ENCODE measurements around the gene NDE1. TPM values are rescaled to one million over a fixed set of nuclear protein-coding genes. Genes with fewer than 3 reads are reported as not detected.

Gene NDE1
- polyA plus RNA-seq, 1 donor (not counting 4 experiments of a cell fraction or from before 2014, with no cell fraction given): 37.8 TPM

DNA sequence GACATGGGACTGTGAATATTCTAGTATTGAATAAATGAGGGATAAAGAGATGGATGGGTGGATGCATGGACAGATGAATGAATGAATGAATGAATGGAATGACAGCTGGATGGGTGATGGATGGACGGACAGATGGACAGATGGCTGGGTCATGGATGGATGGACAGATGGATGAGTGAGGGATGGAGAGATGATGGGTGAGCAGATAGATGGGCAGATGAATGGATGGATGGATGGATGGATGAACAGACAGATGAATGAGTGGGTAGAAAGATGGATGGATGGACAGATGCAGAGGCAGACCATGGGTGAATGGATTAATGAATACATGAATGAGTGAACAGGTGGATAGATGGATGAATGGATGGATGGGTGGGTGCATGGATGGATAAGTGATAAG is 110.1 kb downstream of the NDE1 start:
- H4K20me1 ChIP-seq (ENCODE audit: control insufficient read depth, extremely low read depth, insufficient read depth, low read length): no peaks in the 10 kb centered on the region
- no peak for FAIRE-seq
- dilution Hi-C loops (cut with MboI; ENCODE audit: extremely low pct_ligation_motif_present, low sequenced_read_pairs): no loop called here

DNA sequence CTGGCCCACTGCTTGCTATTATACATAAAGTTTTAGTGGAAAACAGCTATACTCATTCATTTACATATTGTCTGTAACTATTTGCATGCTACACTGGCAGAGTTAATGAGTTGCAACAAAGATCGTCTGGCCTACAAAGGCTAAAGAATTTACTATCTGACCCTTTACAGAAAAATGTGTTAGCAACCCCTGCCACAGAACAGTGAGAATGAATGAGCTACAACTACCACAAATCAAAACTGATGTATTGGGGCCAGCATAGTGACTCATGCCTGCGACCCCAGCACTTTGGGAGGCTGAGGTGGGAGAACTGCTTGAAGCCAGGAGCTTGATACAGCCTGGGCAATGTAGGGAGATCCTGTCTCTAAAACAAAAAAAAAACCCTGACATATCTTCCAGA is 114.1 kb downstream of the NDE1 start:
- Histone ChIP-seq H3K4me3 (ENCODE audit: control insufficient read depth in 2 of 3, extremely low read depth in 1 of 3, insufficient read depth in 2 of 3, low read depth in 1 of 3, low read length in 3 of 3) (no peak overlapping the region), H3K9me1 (ENCODE audit: control insufficient read depth, extremely low read depth, insufficient read depth, low read length) (no peaks in the 10 kb centered on the region), H3K4me1 (ENCODE audit: control insufficient read depth, extremely low read depth, insufficient read depth, low read length) (no peaks in the 10 kb centered on the region), H3K9ac (ENCODE audit: control insufficient read depth, extremely low read depth, insufficient read depth, low read length) (no peak overlapping the region), H3K36me3 (ENCODE audit: control insufficient read depth in 2 of 2, extremely low read depth in 1 of 2, insufficient read depth in 2 of 2, low read length in 2 of 2) (no peaks in the 10 kb centered on the region), H3K27ac (ENCODE audit: control insufficient read depth, insufficient read depth, low read length) (no peak overlapping the region), H3K79me2 (ENCODE audit: control insufficient read depth, insufficient read depth, low read length) (no peaks in the 10 kb centered on the region), H3K9me3 (ENCODE audit: control insufficient read depth, low read depth, low read length) (no peaks in the 10 kb centered on the region), H3K4me2 (ENCODE audit: control insufficient read depth, extremely low read depth, insufficient read depth, low read depth, low read length) (no peak overlapping the region), H3K27me3 (ENCODE audit: control insufficient read depth, extremely low read depth, insufficient read depth, low read length) (no peaks in the 10 kb centered on the region), H4K20me1 (ENCODE audit: control insufficient read depth, extremely low read depth, insufficient read depth, low read length) (no peaks in the 10 kb centered on the region), H2AFZ (ENCODE audit: control insufficient read depth, low read length) (no peak overlapping the region)
- DNase-seq (ENCODE audit: low read depth, low spot score) (no peak), FAIRE-seq (no peak)
- TF ChIP-seq, protein P1, sequence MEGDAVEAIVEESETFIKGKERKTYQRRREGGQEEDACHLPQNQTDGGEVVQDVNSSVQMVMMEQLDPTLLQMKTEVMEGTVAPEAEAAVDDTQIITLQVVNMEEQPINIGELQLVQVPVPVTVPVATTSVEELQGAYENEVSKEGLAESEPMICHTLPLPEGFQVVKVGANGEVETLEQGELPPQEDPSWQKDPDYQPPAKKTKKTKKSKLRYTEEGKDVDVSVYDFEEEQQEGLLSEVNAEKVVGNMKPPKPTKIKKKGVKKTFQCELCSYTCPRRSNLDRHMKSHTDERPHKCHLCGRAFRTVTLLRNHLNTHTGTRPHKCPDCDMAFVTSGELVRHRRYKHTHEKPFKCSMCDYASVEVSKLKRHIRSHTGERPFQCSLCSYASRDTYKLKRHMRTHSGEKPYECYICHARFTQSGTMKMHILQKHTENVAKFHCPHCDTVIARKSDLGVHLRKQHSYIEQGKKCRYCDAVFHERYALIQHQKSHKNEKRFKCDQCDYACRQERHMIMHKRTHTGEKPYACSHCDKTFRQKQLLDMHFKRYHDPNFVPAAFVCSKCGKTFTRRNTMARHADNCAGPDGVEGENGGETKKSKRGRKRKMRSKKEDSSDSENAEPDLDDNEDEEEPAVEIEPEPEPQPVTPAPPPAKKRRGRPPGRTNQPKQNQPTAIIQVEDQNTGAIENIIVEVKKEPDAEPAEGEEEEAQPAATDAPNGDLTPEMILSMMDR (optimal IDR thresholded peaks at IDR 0.05 in 1 of 3, IDR thresholded peaks at IDR 0.05 in 1 of 3, conservative IDR thresholded peaks at IDR 0.05 in 1 of 3; ENCODE audit: extremely low read depth in 1 of 3, insufficient read depth in 2 of 3, low read length in 3 of 3): no peak
- no peak for TF ChIP-seq EZH2 (IDR thresholded peaks at IDR 0.05; ENCODE audit: low read length)
- dilution Hi-C loops (cut with MboI; ENCODE audit: extremely low pct_ligation_motif_present, low sequenced_read_pairs): no loop called here

More for the DNA sequence above, 110.1 kb downstream of the NDE1 start:
- Histone ChIP-seq H3K4me1 (ENCODE audit: control insufficient read depth, extremely low read depth, insufficient read depth, low read length) (no peaks in the 10 kb centered on the region), H3K4me3 (ENCODE audit: control insufficient read depth in 2 of 3, extremely low read depth in 1 of 3, insufficient read depth in 2 of 3, low read depth in 1 of 3, low read length in 3 of 3) (no peak overlapping the region), H3K9me1 (ENCODE audit: control insufficient read depth, extremely low read depth, insufficient read depth, low read length) (no peaks in the 10 kb centered on the region), H3K27me3 (ENCODE audit: control insufficient read depth, extremely low read depth, insufficient read depth, low read length) (no peaks in the 10 kb centered on the region), H3K27ac (ENCODE audit: control insufficient read depth, insufficient read depth, low read length) (no peak overlapping the region), H2AFZ (ENCODE audit: control insufficient read depth, low read length) (no peak overlapping the region), H3K9me3 (ENCODE audit: control insufficient read depth, low read depth, low read length) (no peaks in the 10 kb centered on the region), H3K79me2 (ENCODE audit: control insufficient read depth, insufficient read depth, low read length) (no peaks in the 10 kb centered on the region), H3K9ac (ENCODE audit: control insufficient read depth, extremely low read depth, insufficient read depth, low read length) (no peak overlapping the region), H3K36me3 (ENCODE audit: control insufficient read depth in 2 of 2, extremely low read depth in 1 of 2, insufficient read depth in 2 of 2, low read length in 2 of 2) (no peaks in the 10 kb centered on the region), H3K4me2 (ENCODE audit: control insufficient read depth, extremely low read depth, insufficient read depth, low read depth, low read length) (no peak overlapping the region)
- DNase-seq (ENCODE audit: low read depth, low spot score): no peak
- TF ChIP-seq, protein P1 (optimal IDR thresholded peaks at IDR 0.05 in 1 of 3, IDR thresholded peaks at IDR 0.05 in 1 of 3, conservative IDR thresholded peaks at IDR 0.05 in 1 of 3; ENCODE audit: extremely low read depth in 1 of 3, insufficient read depth in 2 of 3, low read length in 3 of 3): no peak
- no peak for TF ChIP-seq EZH2 (IDR thresholded peaks at IDR 0.05; ENCODE audit: low read length)

Data from keratinocyte (primary cell).